GM18517 (cell line): ENCODE results near the gene CCDC63.

Experiments used
- ATAC-seq: cut with Tn5 transposase; IDR thresholded peaks from one replicate; pipeline ENCODE4 v1.9.1; 2021; ENCODE audit warnings: mild to moderate bottlenecking, moderate library complexity; ENCODE audit not compliant: unreplicated experiment

CCDC63 gene

GRCh38 chr12:110880651-110881050 is 33.9 kb downstream of the CCDC63 start:
- ATAC-seq: no peak

- ATAC-seq: no peak
These were observed 36.5 kb downstream of the CCDC63 start for GRCh38 chr12:110883251-110883650.

- ATAC-seq: no peak
These were observed 38.5 kb downstream of the CCDC63 start for GRCh38 chr12:110885152-110885840.

- no peak for ATAC-seq
These were observed 41.6 kb downstream of the CCDC63 start for GRCh38 chr12:110888256-110888991.

- ATAC-seq: no peak
These were observed 42.6 kb downstream of the CCDC63 start for GRCh38 chr12:110889361-110889760.

- ATAC-seq: no peak
These were observed 47.2 kb downstream of the CCDC63 start for GRCh38 chr12:110893956-110894355.

- no peak for ATAC-seq
These were observed 49.8 kb downstream of the CCDC63 start for GRCh38 chr12:110896559-110896958.

GRCh38 chr12:110901401-110901800 is 54.6 kb downstream of the CCDC63 start:
- ATAC-seq: no peak

GRCh38 chr12:110903511-110903910 is 56.7 kb downstream of the CCDC63 start:
- no peak for ATAC-seq

- peak; percentile 41 for ATAC-seq
These were observed 59.3 kb downstream of the CCDC63 start for GRCh38 chr12:110906083-110906482.

- ATAC-seq: no peak
These were observed 59.7 kb downstream of the CCDC63 start for GRCh38 chr12:110906516-110906915.

- ATAC-seq: no peak
These were observed 60.2 kb downstream of the CCDC63 start for GRCh38 chr12:110906985-110907384.

GRCh38 chr12:110907583-110907982 is 60.8 kb downstream of the CCDC63 start:
- ATAC-seq: no peak

- ATAC-seq: no peak
These were observed 61.8 kb downstream of the CCDC63 start for GRCh38 chr12:110908377-110909152.

- no peak for ATAC-seq
These were observed 65.5 kb downstream of the CCDC63 start for GRCh38 chr12:110912263-110912662.

GRCh38 chr12:110913119-110914056 is 66.6 kb downstream of the CCDC63 start:
- ATAC-seq: peak; percentile 98

GRCh38 chr12:110916295-110916875 is 69.6 kb downstream of the CCDC63 start:
- ATAC-seq: no peak

GRCh38 chr12:110917467-110917866 is 70.7 kb downstream of the CCDC63 start:
- ATAC-seq: no peak

GRCh38 chr12:110917961-110918360 is 71.2 kb downstream of the CCDC63 start:
- no peak for ATAC-seq

- no peak for ATAC-seq
These were observed 72.9 kb downstream of the CCDC63 start for GRCh38 chr12:110919720-110920119.
